Glutamatergic neuron (in vitro differentiated cells): Measurements from ENCODE around the gene RPTOR. TPM values are rescaled to one million over a fixed set of nuclear protein-coding genes. Genes with fewer than 3 reads are reported as not detected.

Source experiments
- DNase-seq: peaks from one replicate; pipeline ENCODE4 v3.0.0; 2022
- H3K27ac Mint-ChIP-seq: one replicate; pipeline ENCODE4 v1.8.0; 2020; ENCODE audit warnings: mild to moderate bottlenecking, mixed read lengths, inconsistent platforms; ENCODE audit not compliant: unreplicated experiment
- H3K27me3 Mint-ChIP-seq: one replicate; pipeline ENCODE4 v1.8.0; 2020; ENCODE audit warnings: mild to moderate bottlenecking, moderate library complexity, mixed read lengths, inconsistent platforms; ENCODE audit not compliant: unreplicated experiment
- H3K36me3 Mint-ChIP-seq: one replicate; pipeline ENCODE4 v1.8.0; 2020; ENCODE audit warnings: mild to moderate bottlenecking, mixed read lengths, inconsistent platforms; ENCODE audit not compliant: unreplicated experiment
- H3K4me1 Mint-ChIP-seq: one replicate; pipeline ENCODE4 v1.8.0; 2020; ENCODE audit warnings: mild to moderate bottlenecking, low read depth, mixed read lengths, inconsistent platforms; ENCODE audit not compliant: unreplicated experiment
- H3K4me3 Mint-ChIP-seq: one replicate; pipeline ENCODE4 v1.8.0; 2020; ENCODE audit warnings: mild to moderate bottlenecking, mixed read lengths, inconsistent platforms; ENCODE audit not compliant: unreplicated experiment
- H3K9me3 Mint-ChIP-seq: one replicate; pipeline ENCODE4 v1.8.0; 2020; ENCODE audit warnings: mild to moderate bottlenecking, moderate library complexity, mixed read lengths, inconsistent platforms; ENCODE audit not compliant: unreplicated experiment
- total RNA-seq: library from RNA; stranded (reverse); fragmentation: NEBNext Ultra II Directional; extraction: Animal tissue kit (Norgen Biotek cat#: 25700); gene quantifications from one replicate; pipeline ENCODE4 v1.2.1, GENCODE V29; 2021; ENCODE audit not compliant: unreplicated experiment
- TF ChIP-seq, protein P1 (sequence below): fragments of 200-600 bp; sonication (generic); IDR thresholded peaks from one replicate; pipeline ENCODE4 v1.5.0; 2021; ENCODE audit not compliant: partially characterized antibody, unreplicated experiment

RPTOR gene
- total RNA-seq, 1 donor from 2014 or later, result 39.8 TPM

- Mint-ChIP-seq H3K4me3 (no peak overlapping the region), H3K9me3 (peaks cover 9% of the 10 kb centered on the region), H3K27me3 (peaks cover 9% of the 10 kb centered on the region), H3K27ac (no peak overlapping the region), H3K4me1 (peaks cover 2% of the 10 kb centered on the region), H3K36me3 (peaks cover 9% of the 10 kb centered on the region)
- TF ChIP-seq, protein P1, sequence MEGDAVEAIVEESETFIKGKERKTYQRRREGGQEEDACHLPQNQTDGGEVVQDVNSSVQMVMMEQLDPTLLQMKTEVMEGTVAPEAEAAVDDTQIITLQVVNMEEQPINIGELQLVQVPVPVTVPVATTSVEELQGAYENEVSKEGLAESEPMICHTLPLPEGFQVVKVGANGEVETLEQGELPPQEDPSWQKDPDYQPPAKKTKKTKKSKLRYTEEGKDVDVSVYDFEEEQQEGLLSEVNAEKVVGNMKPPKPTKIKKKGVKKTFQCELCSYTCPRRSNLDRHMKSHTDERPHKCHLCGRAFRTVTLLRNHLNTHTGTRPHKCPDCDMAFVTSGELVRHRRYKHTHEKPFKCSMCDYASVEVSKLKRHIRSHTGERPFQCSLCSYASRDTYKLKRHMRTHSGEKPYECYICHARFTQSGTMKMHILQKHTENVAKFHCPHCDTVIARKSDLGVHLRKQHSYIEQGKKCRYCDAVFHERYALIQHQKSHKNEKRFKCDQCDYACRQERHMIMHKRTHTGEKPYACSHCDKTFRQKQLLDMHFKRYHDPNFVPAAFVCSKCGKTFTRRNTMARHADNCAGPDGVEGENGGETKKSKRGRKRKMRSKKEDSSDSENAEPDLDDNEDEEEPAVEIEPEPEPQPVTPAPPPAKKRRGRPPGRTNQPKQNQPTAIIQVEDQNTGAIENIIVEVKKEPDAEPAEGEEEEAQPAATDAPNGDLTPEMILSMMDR, result no peak
- DNase-seq, result no peak
Observed at GRCh38 chr17:80920441-80920840, 375.8 kb downstream of the RPTOR start.

DNA sequence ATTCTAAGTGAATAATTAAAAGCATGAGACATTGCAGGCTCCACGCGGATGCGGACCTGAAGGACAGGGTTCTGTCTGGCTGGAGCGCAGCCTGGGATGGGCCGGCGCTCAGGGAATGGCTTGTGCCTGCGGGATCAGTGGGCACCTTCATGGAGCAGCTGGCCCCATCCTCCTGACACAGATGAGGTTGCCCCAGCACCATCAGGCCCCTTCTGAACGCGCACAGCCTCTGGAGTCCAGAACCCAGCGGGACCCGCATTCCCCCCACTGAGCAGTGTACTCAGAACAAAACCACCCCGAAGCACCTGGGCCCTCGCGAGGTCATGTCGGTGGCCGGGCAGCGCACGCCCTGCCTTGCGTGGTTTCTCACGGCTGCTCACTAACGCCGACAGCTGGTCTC lies 376.5 kb downstream of the RPTOR start:
- DNase-seq, result no peak
- Mint-ChIP-seq H3K4me1 (peaks cover 5% of the 10 kb centered on the region), H3K9me3 (peaks cover 6% of the 10 kb centered on the region), H3K36me3 (peaks cover 5% of the 10 kb centered on the region), H3K27ac (no peak overlapping the region), H3K4me3 (no peak overlapping the region), H3K27me3 (peaks cover 9% of the 10 kb centered on the region)
- TF ChIP-seq, protein P1, result no peak

DNA sequence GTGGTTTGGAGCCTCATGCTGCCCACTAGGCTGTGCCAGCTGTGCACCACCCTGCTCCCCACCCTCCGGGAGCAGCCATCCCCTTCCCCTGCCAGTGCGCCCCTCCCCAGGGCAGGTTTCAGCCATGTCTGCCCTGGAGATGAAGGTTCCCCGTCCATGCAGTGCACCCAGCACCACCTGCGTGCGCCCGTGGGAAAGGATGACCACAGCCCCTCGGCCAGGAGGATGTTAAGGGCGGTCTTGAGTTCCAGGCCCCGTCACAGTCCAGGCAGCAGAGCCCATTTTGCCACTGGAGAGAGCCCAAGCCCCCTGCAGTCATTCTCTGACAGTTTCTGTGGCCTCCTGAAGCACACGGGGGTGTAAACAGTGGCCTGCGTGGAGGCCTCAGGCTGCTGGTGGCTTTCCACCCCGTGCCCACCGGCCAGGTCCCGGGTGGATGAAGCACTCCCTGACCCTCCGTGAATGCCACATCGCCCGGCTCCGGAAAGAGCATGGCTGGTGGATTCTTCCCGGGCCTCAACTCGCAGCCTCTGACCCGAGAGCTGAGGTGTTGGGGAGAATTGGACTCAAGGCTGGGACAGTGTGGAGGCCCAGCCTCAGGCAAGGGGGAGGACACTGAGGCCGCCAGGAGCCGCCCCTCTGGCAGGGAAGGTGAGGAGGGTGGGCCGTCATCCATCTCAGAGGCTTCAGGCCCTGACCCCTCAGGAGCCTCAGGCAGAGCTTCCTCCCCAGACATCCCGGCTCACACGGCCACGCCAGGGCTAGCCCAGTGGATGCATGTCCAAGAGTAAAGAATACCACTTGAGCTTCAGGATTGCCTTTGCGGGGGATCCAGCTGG lies 377.3 kb downstream of the RPTOR start:
- DNase-seq, result no peak
- no peak overlapping the region for H3K4me3 Mint-ChIP-seq
- H3K27ac Mint-ChIP-seq, result no peak overlapping the region
- TF ChIP-seq, protein P1, result no peak
- peaks cover 11% of the 10 kb centered on the region for H3K4me1 Mint-ChIP-seq
- peaks cover 6% of the 10 kb centered on the region for H3K9me3 Mint-ChIP-seq
- peaks cover 5% of the 10 kb centered on the region for H3K36me3 Mint-ChIP-seq
- peaks cover 9% of the 10 kb centered on the region for H3K27me3 Mint-ChIP-seq

DNA sequence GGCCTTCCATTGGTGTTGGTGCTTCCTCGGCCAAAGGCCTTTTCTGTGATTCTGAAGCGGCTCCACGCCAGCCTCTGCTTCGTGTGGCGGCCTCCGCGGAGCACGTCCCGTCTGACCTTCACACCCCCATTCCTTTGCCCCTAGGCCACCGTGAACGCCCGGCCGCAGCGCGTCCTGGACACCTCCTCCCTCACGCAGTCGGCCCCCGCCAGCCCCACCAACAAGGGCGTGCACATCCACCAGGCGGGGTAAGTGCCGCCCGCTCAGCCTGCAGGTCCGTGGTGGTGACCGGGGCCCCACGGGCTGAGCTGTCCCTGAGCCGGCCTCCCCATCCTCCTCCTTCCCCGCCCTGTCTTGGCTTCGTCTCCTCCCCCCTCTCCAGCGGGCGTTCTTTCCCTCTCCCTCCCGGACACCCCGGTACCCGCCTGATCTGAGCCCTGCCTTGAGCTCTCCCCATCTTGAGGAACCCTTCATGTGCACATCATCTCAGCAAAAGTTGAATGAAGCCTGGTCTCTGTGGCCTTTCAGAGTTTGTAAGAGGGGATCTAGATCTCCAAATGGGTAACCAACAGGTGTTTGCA lies 378.0 kb downstream of the RPTOR start:
- Mint-ChIP-seq H3K4me1 (peaks cover 16% of the 10 kb centered on the region), H3K9me3 (peaks cover 4% of the 10 kb centered on the region), H3K27me3 (peaks cover 6% of the 10 kb centered on the region), H3K27ac (no peak overlapping the region), H3K4me3 (no peak overlapping the region), H3K36me3 (peaks cover 5% of the 10 kb centered on the region)
- TF ChIP-seq, protein P1, result no peak
- no peak for DNase-seq
